CD4-positive, alpha-beta T cell (primary cell): Measurements from ENCODE around the gene ASL. TPM values are rescaled to one million over a fixed set of nuclear protein-coding genes. Genes with fewer than 3 reads are reported as not detected.

Experiments
- ATAC-seq: fragments of 200-7000 bp; cut with Tn5 transposase; one replicate; pipeline ENCODE4 v1.10.0; 2022; ENCODE audit warnings: mild to moderate bottlenecking; ENCODE audit not compliant: poor library complexity
- CTCF ChIA-PET: fragments of 350-600 bp; sonication (Branson Sonifier 250); formaldehyde crosslinking; loops from one replicate; lab custom pipeline; 2021; ENCODE audit warnings: antibody characterized with exemption, inconsistent platforms; lab: Charles Lee
- POLR2A ChIA-PET: fragments of 350-600 bp; sonication (Branson Sonifier 250); formaldehyde crosslinking; loops from one replicate; lab custom pipeline; 2021; ENCODE audit warnings: antibody characterized with exemption, inconsistent platforms; lab: Charles Lee
- DNase-seq, 14 experiments: peaks; one replicate each; pipeline ENCODE4 v3.0.0-alpha.2; 2013 to 2020; ENCODE audit warnings: mixed read lengths in 2 of 14
- H3K27ac ChIP-seq, 2 donors: one replicate each; pipeline versions ENCODE4 v1.5.1 to v1.7.0; 2013; ENCODE audit warnings: low read length in 2 of 2, low read depth in 1 of 2, mild to moderate bottlenecking in 1 of 2
- H3K27me3 ChIP-seq, 2 experiments: 1 replicate in 1 of 2; 2 replicates in 1 of 2; pipeline versions ENCODE4 v1.6.1 to v1.7.0; 2013; ENCODE audit warnings: low read length in 2 of 2, control low read depth in 1 of 2, mild to moderate bottlenecking in 1 of 2, moderate library complexity in 1 of 2; ENCODE audit not compliant: insufficient read depth in 2 of 2, control insufficient read depth in 1 of 2
- H3K36me3 ChIP-seq: one replicate; pipeline ENCODE4 v1.6.1; 2013; ENCODE audit warnings: low read length, control low read depth; ENCODE audit not compliant: insufficient read depth
- H3K4me1 ChIP-seq: one replicate; pipeline ENCODE4 v1.6.1; 2013; ENCODE audit warnings: low read length, control low read depth; ENCODE audit not compliant: insufficient read depth
- H3K4me3 ChIP-seq: one replicate; pipeline ENCODE4 v1.5.1; 2013; ENCODE audit warnings: mild to moderate bottlenecking, low read length, moderate library complexity
- H3K9me3 ChIP-seq, 2 experiments: 1 replicate in 1 of 2; 2 replicates in 1 of 2; pipeline versions ENCODE4 v1.6.1 to v1.7.0; 2013; ENCODE audit warnings: low read length in 2 of 2, mild to moderate bottlenecking in 2 of 2, control low read depth in 1 of 2, moderate library complexity in 1 of 2; ENCODE audit not compliant: control insufficient read depth in 1 of 2, insufficient read depth in 1 of 2
- H3K27ac Mint-ChIP-seq: one replicate; pipeline ENCODE4 v1.8.0; 2020; ENCODE audit warnings: mixed read lengths
- H3K27me3 Mint-ChIP-seq: one replicate; pipeline ENCODE4 v1.8.0; 2021; ENCODE audit warnings: mixed read lengths
- H3K36me3 Mint-ChIP-seq: one replicate; pipeline ENCODE4 v1.8.0; 2021; ENCODE audit warnings: low read depth, mixed read lengths
- H3K4me1 Mint-ChIP-seq: one replicate; pipeline ENCODE4 v1.8.0; 2021; ENCODE audit warnings: low read depth, mixed read lengths
- H3K4me3 Mint-ChIP-seq: one replicate; pipeline ENCODE4 v1.8.0; 2020; ENCODE audit warnings: mild to moderate bottlenecking, mixed read lengths
- H3K9me3 Mint-ChIP-seq: one replicate; pipeline ENCODE4 v1.8.0; 2020; ENCODE audit warnings: mixed read lengths
- CTCF ChIP-seq: fragments of 200-600 bp; IDR thresholded peaks from one replicate; pipeline ENCODE4 v1.8.0; 2022; ENCODE audit warnings: antibody characterized with exemption, mild to moderate bottlenecking
- intact Hi-C, 2 experiments: fragments of 100-400 bp; cut with DNase I in 1 of 2; cut with micrococcal nuclease in 1 of 2; formaldehyde crosslinking; loops; one replicate each; pipeline versions ENCODE4 v1.15.1 to v1.9.0; 2023 to 2025; cut with DNase I, micrococcal nuclease
- total RNA-seq, 174 experiments: library from RNA in 2 of 174; stranded (reverse) in 2 of 174; gene quantifications; one replicate each; pipeline ENCODE4 v1.2.3 and lab custom pipeline; 2021 to 2026

The ASL gene
- total RNA-seq, 2 experiments from 2014 or later = 11.2 to 12.3 TPM

- Histone ChIP-seq H3K27me3 (no peaks in the 10 kb centered on the region), H3K27ac (no peak overlapping the region), H3K4me3 (no peak overlapping the region), H3K4me1 (no peaks in the 10 kb centered on the region), H3K36me3 (no peaks in the 10 kb centered on the region), H3K9me3 (no peaks in the 10 kb centered on the region)
- ATAC-seq (no peak), DNase-seq (no peak)
- intact Hi-C loops = no loop called here
- H3K9me3 Mint-ChIP-seq = no peaks in the 10 kb centered on the region
- no peak for TF ChIP-seq CTCF
- no peaks in the 10 kb centered on the region for H3K36me3 Mint-ChIP-seq
- CTCF ChIA-PET = interaction anchor here (0.7 kb wide), 1 partner anchor 69 kb away, joined by 4 read pairs; no protein-coding TSS in a partner anchor
- no peak overlapping the region for H3K4me3 Mint-ChIP-seq
- no peaks in the 10 kb centered on the region for H3K4me1 Mint-ChIP-seq
- H3K27me3 Mint-ChIP-seq = no peaks in the 10 kb centered on the region
- POLR2A ChIA-PET = no interaction called here
- no peak overlapping the region for H3K27ac Mint-ChIP-seq
Observed at GRCh38 chr7:66092654-66093053, 17.0 kb downstream of the ASL start.

- ChIA-PET CTCF (no interaction called here), POLR2A (interaction anchor here (0.6 kb wide), 1 partner anchor 414 kb away, joined by 3 read pairs; no protein-coding TSS in a partner anchor)
- Histone ChIP-seq H3K4me3 (no peak overlapping the region), H3K27me3 (no peaks in the 10 kb centered on the region), H3K36me3 (no peaks in the 10 kb centered on the region), H3K4me1 (peaks cover 7% of the 10 kb centered on the region), H3K27ac (no peak overlapping the region), H3K9me3 (no peaks in the 10 kb centered on the region)
- Mint-ChIP-seq H3K27me3 (no peaks in the 10 kb centered on the region), H3K9me3 (no peaks in the 10 kb centered on the region), H3K27ac (no peak overlapping the region), H3K4me1 (peaks cover 6% of the 10 kb centered on the region), H3K36me3 (peaks cover 5% of the 10 kb centered on the region), H3K4me3 (no peak overlapping the region)
- TF ChIP-seq CTCF = no peak
- no peak for DNase-seq
- ATAC-seq = no peak
- intact Hi-C loops = no loop called here
Observed at GRCh38 chr7:66095010-66095409, 19.4 kb downstream of the ASL start.

- Mint-ChIP-seq H3K4me1 (peaks cover 11% of the 10 kb centered on the region), H3K9me3 (no peaks in the 10 kb centered on the region), H3K27me3 (no peaks in the 10 kb centered on the region), H3K27ac (peak overlapping the region; percentile 90), H3K4me3 (no peak overlapping the region), H3K36me3 (peaks cover 8% of the 10 kb centered on the region)
- ChIA-PET CTCF (no interaction called here), POLR2A (no interaction called here)
- H3K27ac ChIP-seq = no peak overlapping the region
- ATAC-seq (no peak), DNase-seq (no peak)
- TF ChIP-seq CTCF = no peak
- no peaks in the 10 kb centered on the region for H3K9me3 ChIP-seq
- H3K4me3 ChIP-seq = no peak overlapping the region
- no peaks in the 10 kb centered on the region for H3K36me3 ChIP-seq
- peaks cover 18% of the 10 kb centered on the region for H3K4me1 ChIP-seq
- H3K27me3 ChIP-seq = no peaks in the 10 kb centered on the region
- intact Hi-C loops = no loop called here
Observed at GRCh38 chr7:66099232-66099550, 23.6 kb downstream of the ASL start.
